HEK293T (cell line): ENCODE measurements around the gene MPHOSPH9.

Experiments used
- PKNOX1 ChIP-seq: fragments of 450-650 bp; IDR thresholded peaks from 2 replicates; pipeline ENCODE4 v1.6.1; 2016
- SUZ12 ChIP-seq: fragments of 450-650 bp; IDR thresholded peaks from 2 replicates; pipeline ENCODE4 v1.6.1; 2016; ENCODE audit warnings: mild to moderate bottlenecking

GRCh38 chr12:123258593-123258992 lies 25.7 kb upstream of the MPHOSPH9 start:
- TF ChIP-seq PKNOX1 (no peak), SUZ12 (no peak)
